DOHH2 (cell line): Measurements from ENCODE around the gene WNT3.

Source experiments
- CTCF ChIP-seq: fragments of 200-600 bp; sonication (generic); IDR thresholded peaks from one replicate; pipeline ENCODE4 v1.5.1; 2014; ENCODE audit warnings: antibody characterized with exemption, mild to moderate bottlenecking, low read depth, low read length; ENCODE audit not compliant: poor library complexity, severe bottlenecking
- EZH2phosphoT487 ChIP-seq: fragments of 200-600 bp; sonication (generic); IDR thresholded peaks from 2 replicates; pipeline ENCODE4 v1.6.1; 2017; ENCODE audit warnings: borderline replicate concordance, mild to moderate bottlenecking, antibody characterized with exemption, low read length, moderate library complexity, mixed read lengths

GRCh38 chr17:46736100-46736499, 82.4 kb downstream of the WNT3 start:
- no peak for TF ChIP-seq CTCF
- TF ChIP-seq EZH2phosphoT487 = no peak
